A549 (cell line): Measurements from ENCODE around the gene SPATA46.

Experiments used
- CEBPB ChIP-seq, 2 experiments: fragments of >200 bp in 1 of 2; sonication (Bioruptor Twin) in 1 of 2; formaldehyde crosslinking in 1 of 2; IDR thresholded peaks; 2 replicates each; pipeline ENCODE4 v1.6.1; 2012 to 2016
- CHD2 ChIP-seq: fragments of 150-350 bp; IDR thresholded peaks from 2 replicates; pipeline ENCODE4 v1.6.1; 2014; ENCODE audit warnings: low read length; ENCODE audit not compliant: partially characterized antibody
- CTCF ChIP-seq: fragments of >200 bp; sonication (Bioruptor Twin); formaldehyde crosslinking; IDR thresholded peaks from 3 replicates; pipeline ENCODE4 v1.5.1; 2016
- E2F6 ChIP-seq: IDR thresholded peaks from 2 replicates; pipeline ENCODE4 v1.6.1; 2012; ENCODE audit warnings: low read depth, borderline replicate concordance
- GATA3 ChIP-seq: IDR thresholded peaks from 2 replicates; pipeline ENCODE4 v1.6.1; 2012; ENCODE audit warnings: borderline replicate concordance
- HDAC2 ChIP-seq: fragments of 200-600 bp; sonication (generic); IDR thresholded peaks from 2 replicates; pipeline ENCODE4 v1.6.1; 2016
- HMGXB4 ChIP-seq: fragments of 250-450 bp; sonication (Bioruptor Pico); IDR thresholded peaks from 2 replicates; pipeline ENCODE4 v1.5.0; 2021; ENCODE audit warnings: mild to moderate bottlenecking, moderate library complexity, borderline replicate concordance
- KDM1A ChIP-seq: fragments of 200-600 bp; sonication (generic); IDR thresholded peaks from 2 replicates; pipeline ENCODE4 v1.6.1; 2016; ENCODE audit warnings: low read depth, mild to moderate bottlenecking
- MAFK ChIP-seq: fragments of 450-650 bp; IDR thresholded peaks from 2 replicates; pipeline ENCODE4 v1.6.1; 2014; ENCODE audit not compliant: partially characterized antibody
- MYC ChIP-seq: IDR thresholded peaks from 2 replicates; pipeline ENCODE4 v1.6.1; 2012; ENCODE audit warnings: mild to moderate bottlenecking, inconsistent platforms, low read length, improper control_type of control experiment, borderline replicate concordance
- NPAS2 ChIP-seq: fragments of 250-450 bp; sonication (Bioruptor Pico); IDR thresholded peaks from 2 replicates; pipeline ENCODE4 v1.8.0; 2022; ENCODE audit warnings: mild to moderate bottlenecking, moderate library complexity, borderline replicate concordance
- NR3C1 ChIP-seq: fragments of >200 bp; sonication (Bioruptor Twin); formaldehyde crosslinking; IDR thresholded peaks from 3 replicates; pipeline ENCODE4 v1.6.1; 2017
- POLR2A ChIP-seq: IDR thresholded peaks from 2 replicates; pipeline ENCODE4 v1.6.1; 2012; ENCODE audit warnings: mild to moderate bottlenecking, low read length
- RAD21 ChIP-seq, 2 experiments: fragments of >200 bp in 1 of 2; sonication (Bioruptor Twin) in 1 of 2; formaldehyde crosslinking in 1 of 2; IDR thresholded peaks in 1 of 2; conservative IDR thresholded peaks in 1 of 2; 2 replicates in 1 of 2; 3 replicates in 1 of 2; pipeline ENCODE4 v1.6.1; 2012 to 2018; ENCODE audit warnings: inconsistent platforms in 1 of 2

- TF ChIP-seq CTCF (no peak), E2F6 (no peak), GATA3 (no peak), NR3C1 (no peak), CHD2 (no peak), MYC (no peak), NPAS2 (CRISPR knock-in tag) (no peak), HDAC2 (no peak), POLR2A (no peak), RAD21 (conservative IDR thresholded peaks at IDR 0.05 in 1 of 2, IDR thresholded peaks at IDR 0.05 in 1 of 2) (no peak), HMGXB4 (no peak), CEBPB (IDR thresholded peaks at IDR 0.05) (no peak), MAFK (no peak), KDM1A (no peak)
These were observed 23.6 kb downstream of the SPATA46 start for GRCh38 chr1:162353078-162353477.
